HCT116 (cell line): ENCODE results near the gene MYO1B.

ENCODE experiments used
- CTCF ChIP-seq, 3 experiments: fragments of 200-600 bp in 1 of 3; sonication (generic) in 1 of 3; IDR thresholded peaks in 2 of 3; conservative IDR thresholded peaks in 1 of 3; 2 replicates each; pipeline ENCODE4 v1.5.1; 2012 to 2017; ENCODE audit warnings: low read depth in 2 of 3, low read length in 2 of 3, antibody characterized with exemption in 1 of 3, borderline replicate concordance in 1 of 3, control low read depth in 1 of 3, mild to moderate bottlenecking in 1 of 3, mixed read lengths in 1 of 3, mixed run types in 1 of 3, moderate library complexity in 1 of 3; ENCODE audit not compliant: insufficient read depth in 1 of 3
- EZH2 ChIP-seq: fragments of 200-600 bp; sonication (generic); IDR thresholded peaks from 2 replicates; pipeline ENCODE4 v1.6.1; 2017; ENCODE audit warnings: antibody characterized with exemption, mixed run types
- FOSL1 ChIP-seq: IDR thresholded peaks from 2 replicates; pipeline ENCODE4 v1.6.1; 2012; ENCODE audit warnings: low read depth
- MAX ChIP-seq: IDR thresholded peaks from 2 replicates; pipeline ENCODE4 v1.6.1; 2012
- POLR2A ChIP-seq: IDR thresholded peaks from 2 replicates; pipeline ENCODE4 v1.7.0; 2011; ENCODE audit warnings: borderline replicate concordance; ENCODE audit not compliant: insufficient read depth, insufficient read length; ENCODE audit errors: extremely low read depth
- POLR2AphosphoS5 ChIP-seq: IDR thresholded peaks from 2 replicates; pipeline ENCODE4 v1.6.1; 2011; ENCODE audit warnings: mild to moderate bottlenecking, low read depth, low read length, moderate library complexity
- RAD21 ChIP-seq: IDR thresholded peaks from 2 replicates; pipeline ENCODE4 v1.6.1; 2012; ENCODE audit warnings: low read depth, mild to moderate bottlenecking
- SIN3A ChIP-seq: IDR thresholded peaks from 2 replicates; pipeline ENCODE4 v1.6.1; 2012; ENCODE audit warnings: low read depth

- TF ChIP-seq POLR2A = no peak
- no peak for TF ChIP-seq FOSL1
- no peak for TF ChIP-seq CTCF (IDR thresholded peaks at IDR 0.05 in 2 of 3, conservative IDR thresholded peaks at IDR 0.05 in 1 of 3; ENCODE audit: borderline replicate concordance in 1 of 3, insufficient read depth in 1 of 3, low read depth in 2 of 3, low read length in 2 of 3)
- TF ChIP-seq SIN3A = no peak
- TF ChIP-seq EZH2 = no peak
- no peak for TF ChIP-seq POLR2AphosphoS5
- no peak for TF ChIP-seq MAX
- TF ChIP-seq RAD21 = no peak
These were observed 113.9 kb downstream of the MYO1B start for GRCh38 chr2:191359133-191359532.
